Esophagus squamous epithelium (tissue), 4 donors: ENCODE data around the gene SMAD3.

Source experiments
- CTCF ChIP-seq, 6 experiments: fragments of 450-650 bp in 4 of 6; fragments of 200-600 bp in 2 of 6; sonication (generic) in 2 of 6; IDR thresholded peaks; one replicate each; pipeline ENCODE4 v1.5.1; 2016 to 2019; ENCODE audit warnings: antibody characterized with exemption in 6 of 6, mild to moderate bottlenecking in 4 of 6, moderate library complexity in 4 of 6
- POLR2A ChIP-seq, 4 donors: fragments of 450-650 bp; IDR thresholded peaks; one replicate each; pipeline ENCODE4 v1.6.1; 2017; ENCODE audit warnings: antibody characterized with exemption in 4 of 4, mild to moderate bottlenecking in 4 of 4, moderate library complexity in 3 of 4

GRCh38 chr15:67036775-67037555 lies 28.4 kb upstream of the SMAD3 start:
- TF ChIP-seq POLR2A (IDR thresholded peaks at IDR 0.05) (no peak), CTCF (IDR thresholded peaks at IDR 0.05) (no peak)
